ENCODE data around the gene DRC3.

DNA sequence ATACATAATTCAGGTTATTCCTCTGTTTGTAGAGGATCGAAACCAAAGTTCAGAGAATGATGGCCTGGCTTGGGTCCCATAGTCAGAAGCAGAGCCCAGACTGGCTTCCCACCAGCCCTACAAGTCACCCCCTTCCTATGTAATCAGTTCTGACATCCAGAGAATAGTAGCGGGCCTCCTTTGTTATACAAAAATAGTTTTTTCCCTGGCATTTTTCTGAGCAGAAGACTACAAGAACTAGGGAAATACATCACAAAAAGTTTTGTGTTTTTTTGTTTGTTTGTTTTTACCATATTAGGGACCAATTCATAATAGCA is 47.1 kb downstream of the DRC3 start:
- TF ChIP-seq ZFP30 (CRISPR knock-in tag; IDR thresholded peaks at IDR 0.05) (no peak), ESRRG (CRISPR knock-in tag; IDR thresholded peaks at IDR 0.05) (no peak), BACH2 (CRISPR knock-in tag; IDR thresholded peaks at IDR 0.05; ENCODE audit: borderline replicate concordance) (no peak), PPARA (CRISPR knock-in tag; IDR thresholded peaks at IDR 0.05; ENCODE audit: borderline replicate concordance) (no peak), CREB5 (CRISPR knock-in tag; IDR thresholded peaks at IDR 0.05; ENCODE audit: low read depth) (no peak), ZNF8 (CRISPR knock-in tag; IDR thresholded peaks at IDR 0.05) (no peak), ISL1 (CRISPR knock-in tag; IDR thresholded peaks at IDR 0.05) (no peak), CSDC2 (CRISPR knock-in tag; IDR thresholded peaks at IDR 0.05) (no peak), ZFP3 (CRISPR knock-in tag; IDR thresholded peaks at IDR 0.05) (no peak), GLIS3 (CRISPR knock-in tag; IDR thresholded peaks at IDR 0.05) (no peak), TSHZ2 (CRISPR knock-in tag; IDR thresholded peaks at IDR 0.05) (no peak), OSR1 (CRISPR knock-in tag; IDR thresholded peaks at IDR 0.05) (no peak)
- TF ChIP-seq, protein P1, sequence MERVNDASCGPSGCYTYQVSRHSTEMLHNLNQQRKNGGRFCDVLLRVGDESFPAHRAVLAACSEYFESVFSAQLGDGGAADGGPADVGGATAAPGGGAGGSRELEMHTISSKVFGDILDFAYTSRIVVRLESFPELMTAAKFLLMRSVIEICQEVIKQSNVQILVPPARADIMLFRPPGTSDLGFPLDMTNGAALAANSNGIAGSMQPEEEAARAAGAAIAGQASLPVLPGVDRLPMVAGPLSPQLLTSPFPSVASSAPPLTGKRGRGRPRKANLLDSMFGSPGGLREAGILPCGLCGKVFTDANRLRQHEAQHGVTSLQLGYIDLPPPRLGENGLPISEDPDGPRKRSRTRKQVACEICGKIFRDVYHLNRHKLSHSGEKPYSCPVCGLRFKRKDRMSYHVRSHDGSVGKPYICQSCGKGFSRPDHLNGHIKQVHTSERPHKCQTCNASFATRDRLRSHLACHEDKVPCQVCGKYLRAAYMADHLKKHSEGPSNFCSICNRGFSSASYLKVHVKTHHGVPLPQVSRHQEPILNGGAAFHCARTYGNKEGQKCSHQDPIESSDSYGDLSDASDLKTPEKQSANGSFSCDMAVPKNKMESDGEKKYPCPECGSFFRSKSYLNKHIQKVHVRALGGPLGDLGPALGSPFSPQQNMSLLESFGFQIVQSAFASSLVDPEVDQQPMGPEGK (CRISPR knock-in tag; IDR thresholded peaks at IDR 0.05; ENCODE audit: borderline replicate concordance) = no peak
- TF ChIP-seq, protein P2, sequence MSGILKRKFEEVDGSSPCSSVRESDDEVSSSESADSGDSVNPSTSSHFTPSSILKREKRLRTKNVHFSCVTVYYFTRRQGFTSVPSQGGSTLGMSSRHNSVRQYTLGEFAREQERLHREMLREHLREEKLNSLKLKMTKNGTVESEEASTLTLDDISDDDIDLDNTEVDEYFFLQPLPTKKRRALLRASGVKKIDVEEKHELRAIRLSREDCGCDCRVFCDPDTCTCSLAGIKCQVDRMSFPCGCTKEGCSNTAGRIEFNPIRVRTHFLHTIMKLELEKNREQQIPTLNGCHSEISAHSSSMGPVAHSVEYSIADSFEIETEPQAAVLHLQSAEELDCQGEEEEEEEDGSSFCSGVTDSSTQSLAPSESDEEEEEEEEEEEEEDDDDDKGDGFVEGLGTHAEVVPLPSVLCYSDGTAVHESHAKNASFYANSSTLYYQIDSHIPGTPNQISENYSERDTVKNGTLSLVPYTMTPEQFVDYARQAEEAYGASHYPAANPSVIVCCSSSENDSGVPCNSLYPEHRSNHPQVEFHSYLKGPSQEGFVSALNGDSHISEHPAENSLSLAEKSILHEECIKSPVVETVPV (CRISPR knock-in tag; IDR thresholded peaks at IDR 0.05) = no peak

Measured in SK-N-SH treated with all-trans-retinoic acid at 6 μM for 48 hours (cell line).